ENCODE measurements around the gene TECTA.
"Not testable (repeated sequence)": the region's sequence is repeated elsewhere in the genome, so short reads cannot be mapped to it uniquely, and the experiment has no call there.

Gene TECTA

GRCh38 chr11:121229495-121230215, 128.6 kb downstream of the TECTA start:
- no peak overlapping the region for H3K4me3 Mint-ChIP-seq
- no peaks in the 10 kb centered on the region for H3K4me1 Mint-ChIP-seq (ENCODE audit: low read depth)
- no peak for DNase-seq (ENCODE audit: low spot score)
- peaks cover 30% of the 10 kb centered on the region for H3K27me3 Mint-ChIP-seq (ENCODE audit: low read depth)
- H3K9me3 Mint-ChIP-seq = no peaks in the 10 kb centered on the region
- no peak overlapping the region for H3K27ac Mint-ChIP-seq
- no peaks in the 10 kb centered on the region for H3K36me3 Mint-ChIP-seq (ENCODE audit: low read depth)

- Mint-ChIP-seq H3K9me3 (no peaks in the 10 kb centered on the region), H3K27ac (no peak overlapping the region), H3K36me3 (ENCODE audit: low read depth) (no peaks in the 10 kb centered on the region), H3K27me3 (ENCODE audit: low read depth) (peaks cover 34% of the 10 kb centered on the region), H3K4me3 (no peak overlapping the region), H3K4me1 (ENCODE audit: low read depth) (peaks cover 6% of the 10 kb centered on the region)
- DNase-seq (ENCODE audit: low spot score) = no peak
These were observed 130.7 kb downstream of the TECTA start for GRCh38 chr11:121231576-121232278.

- Mint-ChIP-seq H3K36me3 (ENCODE audit: low read depth) (no peaks in the 10 kb centered on the region), H3K27ac (no peak overlapping the region), H3K4me3 (no peak overlapping the region), H3K27me3 (ENCODE audit: low read depth) (peaks cover 30% of the 10 kb centered on the region), H3K4me1 (ENCODE audit: low read depth) (peaks cover 15% of the 10 kb centered on the region), H3K9me3 (no peaks in the 10 kb centered on the region)
- no peak for DNase-seq (ENCODE audit: low spot score)
These were observed 134.0 kb downstream of the TECTA start for GRCh38 chr11:121235057-121235456.

- Mint-ChIP-seq H3K4me1 (ENCODE audit: low read depth) (peaks cover 18% of the 10 kb centered on the region), H3K27me3 (ENCODE audit: low read depth) (peaks cover 21% of the 10 kb centered on the region), H3K9me3 (no peaks in the 10 kb centered on the region), H3K27ac (no peak overlapping the region), H3K4me3 (no peak overlapping the region), H3K36me3 (ENCODE audit: low read depth) (no peaks in the 10 kb centered on the region)
- DNase-seq (ENCODE audit: low spot score) = no peak
These were observed 135.3 kb downstream of the TECTA start for GRCh38 chr11:121236115-121237001.

DNA sequence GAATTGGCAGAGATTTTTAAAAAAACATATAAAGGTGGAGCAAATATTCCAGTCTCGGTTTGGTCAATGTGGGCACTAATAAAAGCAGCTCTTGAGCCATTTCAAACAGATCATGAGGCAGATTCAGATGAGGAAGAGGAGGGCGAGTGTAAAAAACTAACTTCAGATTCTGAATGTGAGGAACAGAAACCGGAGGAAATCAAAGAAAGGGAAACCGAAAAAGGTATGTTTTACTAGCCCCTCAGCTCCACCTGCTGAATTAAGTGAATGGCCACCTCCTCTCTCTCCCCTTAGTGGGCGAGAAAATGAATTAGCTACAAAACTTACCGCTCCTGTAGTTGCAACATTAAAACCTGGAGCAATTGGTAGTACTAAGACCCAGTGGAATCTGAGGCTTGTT, 136.2 kb downstream of the TECTA start:
- not testable (repeated sequence) for DNase-seq (ENCODE audit: low spot score); H3K36me3 Mint-ChIP-seq (ENCODE audit: low read depth); H3K27ac Mint-ChIP-seq; H3K9me3 Mint-ChIP-seq
- Mint-ChIP-seq H3K27me3 (ENCODE audit: low read depth) (peaks cover 23% of the 10 kb centered on the region), H3K4me3 (peak overlapping the region; percentile 18), H3K4me1 (ENCODE audit: low read depth) (peaks cover 18% of the 10 kb centered on the region)

GRCh38 chr11:121237686-121238658, 136.9 kb downstream of the TECTA start:
- DNase-seq (ENCODE audit: low spot score) = peak; percentile 51
- Mint-ChIP-seq H3K27me3 (ENCODE audit: low read depth) (peaks cover 30% of the 10 kb centered on the region), H3K4me3 (no peak overlapping the region)

GRCh38 chr11:121238956-121239355, 137.9 kb downstream of the TECTA start:
- Mint-ChIP-seq H3K4me1 (ENCODE audit: low read depth) (peaks cover 18% of the 10 kb centered on the region), H3K9me3 (no peaks in the 10 kb centered on the region), H3K36me3 (ENCODE audit: low read depth) (no peaks in the 10 kb centered on the region), H3K27ac (no peak overlapping the region), H3K27me3 (ENCODE audit: low read depth) (peaks cover 26% of the 10 kb centered on the region), H3K4me3 (no peak overlapping the region)
- DNase-seq (ENCODE audit: low spot score) = no peak

More at GRCh38 chr11:121237686-121238658, 136.9 kb downstream of the TECTA start:
- Mint-ChIP-seq H3K36me3 (ENCODE audit: low read depth) (no peaks in the 10 kb centered on the region), H3K27ac (no peak overlapping the region), H3K9me3 (no peaks in the 10 kb centered on the region), H3K4me1 (ENCODE audit: low read depth) (peaks cover 18% of the 10 kb centered on the region)

- H3K27ac Mint-ChIP-seq; H3K36me3 Mint-ChIP-seq (ENCODE audit: low read depth); DNase-seq (ENCODE audit: low spot score); H3K9me3 Mint-ChIP-seq; H3K4me3 Mint-ChIP-seq: not testable (repeated sequence)
- H3K4me1 Mint-ChIP-seq (ENCODE audit: low read depth) = peaks cover 18% of the 10 kb centered on the region
- peaks cover 18% of the 10 kb centered on the region for H3K27me3 Mint-ChIP-seq (ENCODE audit: low read depth)
These were observed 139.0 kb downstream of the TECTA start for GRCh38 chr11:121240001-121240400.

DNA sequence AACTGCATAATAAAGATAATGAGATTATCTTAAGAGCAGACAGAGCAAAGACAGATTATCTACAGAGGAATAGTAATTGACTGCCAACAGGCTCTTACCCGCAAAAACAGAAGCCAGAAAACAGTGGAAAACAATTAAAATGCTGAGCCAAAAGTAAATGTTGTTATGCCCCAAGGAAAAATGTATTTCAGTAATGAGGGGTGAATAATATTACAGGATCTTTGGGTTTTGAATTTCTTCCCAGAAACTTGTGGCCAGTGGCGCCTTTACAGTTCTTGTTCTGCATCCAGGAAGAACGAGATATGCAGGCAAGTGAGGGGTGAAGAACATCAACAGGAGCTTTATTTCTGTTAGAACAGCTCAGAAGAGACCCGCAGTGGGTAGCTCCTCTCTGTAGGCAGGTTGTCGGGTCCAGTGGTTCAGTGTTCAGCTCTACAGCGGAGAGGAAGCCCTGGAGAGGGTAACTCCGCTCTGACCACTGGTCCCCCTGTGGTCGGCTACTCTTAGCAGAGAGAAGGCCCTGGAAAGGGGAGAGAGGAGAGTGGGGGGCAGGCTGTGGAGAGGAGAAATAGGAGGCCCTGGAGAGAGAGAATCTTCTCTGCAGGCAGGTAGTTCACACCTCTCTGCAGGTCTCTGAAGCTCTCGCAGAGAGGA, 139.7 kb downstream of the TECTA start:
- no peaks in the 10 kb centered on the region for H3K9me3 Mint-ChIP-seq
- no peak overlapping the region for H3K27ac Mint-ChIP-seq
- no peak overlapping the region for H3K4me3 Mint-ChIP-seq
- DNase-seq (ENCODE audit: low spot score) = no peak
- peaks cover 18% of the 10 kb centered on the region for H3K4me1 Mint-ChIP-seq (ENCODE audit: low read depth)
- no peaks in the 10 kb centered on the region for H3K36me3 Mint-ChIP-seq (ENCODE audit: low read depth)
- peaks cover 15% of the 10 kb centered on the region for H3K27me3 Mint-ChIP-seq (ENCODE audit: low read depth)

All from T-helper 2 cell treated with Interferon-gamma antibody and Interleukin-4, amounts not matched to agents 5 μg/mL and 100 μg/mL, for 36 hours (primary cell).